ENCODE results near the gene PGP.
A peak's percentile ranks its signal among the peaks of the same experiment; 100 is the strongest.

The PGP gene

GRCh38 chr16:2211923-2212347, 2.7 kb downstream of the PGP start:
- Histone ChIP-seq H3K79me2 (ENCODE audit: control insufficient read depth, insufficient read depth, low read length) (peaks cover 24% of the 10 kb centered on the region), H3K9ac (ENCODE audit: low read length) (no peak overlapping the region), H3K4ac (ENCODE audit: low read depth, low read length) (no peak overlapping the region), H3K18ac (ENCODE audit: low read length) (no peak overlapping the region), H3K4me3 (ENCODE audit: low read length) (no peak overlapping the region), H2BK5ac (ENCODE audit: low read length) (no peak overlapping the region), H3K4me1 (ENCODE audit: control insufficient read depth, low read depth, low read length) (peaks cover 3% of the 10 kb centered on the region), H2BK15ac (replicated peaks; ENCODE audit: low read depth) (no peak overlapping the region), H3K79me1 (ENCODE audit: low read length) (peaks cover 12% of the 10 kb centered on the region), H4K5ac (ENCODE audit: low read length) (no peak overlapping the region), H2BK120ac (ENCODE audit: low read depth, low read length) (no peak overlapping the region), H3K23ac (ENCODE audit: low read length) (no peak overlapping the region), H3K36me3 (ENCODE audit: control insufficient read depth, insufficient read depth, low read length) (peaks cover 6% of the 10 kb centered on the region), H3K56ac (ENCODE audit: low read length) (no peak overlapping the region), H4K8ac (ENCODE audit: low read depth, low read length) (no peak overlapping the region), H3K4me2 (ENCODE audit: low read length) (no peak overlapping the region), H3K27me3 (ENCODE audit: insufficient read depth, low read length, poor library complexity) (no peaks in the 10 kb centered on the region), H3K27ac (ENCODE audit: low read depth, low read length) (no peak overlapping the region), H2AK5ac (ENCODE audit: low read length) (no peak overlapping the region)
- no CpG with 5 or more reads among the region's 11 CpGs for WGBS (ENCODE audit: extremely low coverage, insufficient coverage, low lambda C conversion rate)
- DNase-seq, result no peak

- Histone ChIP-seq H3K9ac (ENCODE audit: low read length) (no peak within 1 kb of the TSS), H3K36me3 (ENCODE audit: control insufficient read depth, insufficient read depth, low read length) (peaks cover 6% of the 10 kb centered on the region), H3K27me3 (ENCODE audit: insufficient read depth, low read length, poor library complexity) (no peaks in the 10 kb centered on the region), H3K56ac (ENCODE audit: low read length) (no peak within 1 kb of the TSS), H3K4me1 (ENCODE audit: control insufficient read depth, low read depth, low read length) (peaks cover 3% of the 10 kb centered on the region), H3K4ac (ENCODE audit: low read depth, low read length) (no peak within 1 kb of the TSS), H3K4me2 (ENCODE audit: low read length) (no peak within 1 kb of the TSS), H2AK5ac (ENCODE audit: low read length) (no peak within 1 kb of the TSS), H2BK15ac (replicated peaks; ENCODE audit: low read depth) (no peak within 1 kb of the TSS), H3K79me1 (ENCODE audit: low read length) (peaks cover 15% of the 10 kb centered on the region), H4K5ac (ENCODE audit: low read length) (no peak within 1 kb of the TSS), H2BK5ac (ENCODE audit: low read length) (no peak within 1 kb of the TSS), H3K27ac (ENCODE audit: low read depth, low read length) (no peak within 1 kb of the TSS), H3K18ac (ENCODE audit: low read length) (no peak within 1 kb of the TSS), H2BK120ac (ENCODE audit: low read depth, low read length) (no peak within 1 kb of the TSS), H4K8ac (ENCODE audit: low read depth, low read length) (no peak within 1 kb of the TSS), H3K79me2 (ENCODE audit: control insufficient read depth, insufficient read depth, low read length) (peaks cover 24% of the 10 kb centered on the region), H3K23ac (ENCODE audit: low read length) (no peak within 1 kb of the TSS), H3K4me3 (ENCODE audit: low read length) (no peak within 1 kb of the TSS)
- DNase-seq, result peak; percentile 47
- WGBS (ENCODE audit: extremely low coverage, insufficient coverage, low lambda C conversion rate), result no CpG with 5 or more reads among the region's 24 CpGs
Observed at GRCh38 chr16:2210386-2211365, 4.0 kb downstream of the PGP start, which contains the start of gene BRICD5. Gene BRICD5, minus strand, starts transcription at chr16:2210863. Its CDS starts 30 bp downstream, at chr16:2210833.

GRCh38 chr16:2210009-2210332, 4.7 kb downstream of the PGP start:
- no peak overlapping the region for H4K5ac ChIP-seq (ENCODE audit: low read length)
- no peak overlapping the region for H3K23ac ChIP-seq (ENCODE audit: low read length)
- H3K18ac ChIP-seq (ENCODE audit: low read length), result no peak overlapping the region
- H4K8ac ChIP-seq (ENCODE audit: low read depth, low read length), result no peak overlapping the region
- peaks cover 3% of the 10 kb centered on the region for H3K4me1 ChIP-seq (ENCODE audit: control insufficient read depth, low read depth, low read length)
- H2BK15ac ChIP-seq (replicated peaks; ENCODE audit: low read depth), result no peak overlapping the region
- peaks cover 6% of the 10 kb centered on the region for H3K36me3 ChIP-seq (ENCODE audit: control insufficient read depth, insufficient read depth, low read length)
- no peak overlapping the region for H2BK5ac ChIP-seq (ENCODE audit: low read length)
- no CpG with 5 or more reads among the region's 17 CpGs for WGBS (ENCODE audit: extremely low coverage, insufficient coverage, low lambda C conversion rate)
- H3K56ac ChIP-seq (ENCODE audit: low read length), result no peak overlapping the region
- peaks cover 24% of the 10 kb centered on the region for H3K79me2 ChIP-seq (ENCODE audit: control insufficient read depth, insufficient read depth, low read length)
- H3K9ac ChIP-seq (ENCODE audit: low read length), result no peak overlapping the region
- H3K4me2 ChIP-seq (ENCODE audit: low read length), result no peak overlapping the region
- DNase-seq, result no peak
- no peak overlapping the region for H3K4me3 ChIP-seq (ENCODE audit: low read length)
- H2AK5ac ChIP-seq (ENCODE audit: low read length), result no peak overlapping the region
- no peak overlapping the region for H3K4ac ChIP-seq (ENCODE audit: low read depth, low read length)
- peaks cover 15% of the 10 kb centered on the region for H3K79me1 ChIP-seq (ENCODE audit: low read length)
- H3K27me3 ChIP-seq (ENCODE audit: insufficient read depth, low read length, poor library complexity), result no peaks in the 10 kb centered on the region
- H2BK120ac ChIP-seq (ENCODE audit: low read depth, low read length), result no peak overlapping the region
- H3K27ac ChIP-seq (ENCODE audit: low read depth, low read length), result no peak overlapping the region

GRCh38 chr16:2209258-2210008, 5.2 kb downstream of the PGP start:
- no peak overlapping the region for H2AK5ac ChIP-seq (ENCODE audit: low read length)
- H3K4me1 ChIP-seq (ENCODE audit: control insufficient read depth, low read depth, low read length), result peaks cover 3% of the 10 kb centered on the region
- WGBS (ENCODE audit: extremely low coverage, insufficient coverage, low lambda C conversion rate), result no CpG with 5 or more reads among the region's 29 CpGs
- H3K4me2 ChIP-seq (ENCODE audit: low read length), result no peak overlapping the region
- no peak overlapping the region for H2BK120ac ChIP-seq (ENCODE audit: low read depth, low read length)
- no peak overlapping the region for H3K56ac ChIP-seq (ENCODE audit: low read length)
- no peaks in the 10 kb centered on the region for H3K27me3 ChIP-seq (ENCODE audit: insufficient read depth, low read length, poor library complexity)
- peaks cover 15% of the 10 kb centered on the region for H3K79me1 ChIP-seq (ENCODE audit: low read length)
- H3K4me3 ChIP-seq (ENCODE audit: low read length), result no peak overlapping the region
- no peak overlapping the region for H3K4ac ChIP-seq (ENCODE audit: low read depth, low read length)
- no peak overlapping the region for H2BK15ac ChIP-seq (replicated peaks; ENCODE audit: low read depth)
- H3K27ac ChIP-seq (ENCODE audit: low read depth, low read length), result no peak overlapping the region
- H3K79me2 ChIP-seq (ENCODE audit: control insufficient read depth, insufficient read depth, low read length), result peaks cover 23% of the 10 kb centered on the region
- no peak overlapping the region for H3K23ac ChIP-seq (ENCODE audit: low read length)
- no peak overlapping the region for H3K9ac ChIP-seq (ENCODE audit: low read length)
- no peak overlapping the region for H4K8ac ChIP-seq (ENCODE audit: low read depth, low read length)
- H4K5ac ChIP-seq (ENCODE audit: low read length), result no peak overlapping the region
- no peak overlapping the region for H2BK5ac ChIP-seq (ENCODE audit: low read length)
- DNase-seq, result no peak
- H3K36me3 ChIP-seq (ENCODE audit: control insufficient read depth, insufficient read depth, low read length), result peaks cover 6% of the 10 kb centered on the region
- no peak overlapping the region for H3K18ac ChIP-seq (ENCODE audit: low read length)

- H3K27ac ChIP-seq (ENCODE audit: low read depth, low read length), result no peak overlapping the region
- H3K4me2 ChIP-seq (ENCODE audit: low read length), result no peak overlapping the region
- H3K79me2 ChIP-seq (ENCODE audit: control insufficient read depth, insufficient read depth, low read length), result peaks cover 17% of the 10 kb centered on the region
- no peak overlapping the region for H4K5ac ChIP-seq (ENCODE audit: low read length)
- no peak overlapping the region for H2BK120ac ChIP-seq (ENCODE audit: low read depth, low read length)
- DNase-seq, result no peak
- peaks cover 3% of the 10 kb centered on the region for H3K4me1 ChIP-seq (ENCODE audit: control insufficient read depth, low read depth, low read length)
- peaks cover 12% of the 10 kb centered on the region for H3K79me1 ChIP-seq (ENCODE audit: low read length)
- WGBS (ENCODE audit: extremely low coverage, insufficient coverage, low lambda C conversion rate), result no CpG with 5 or more reads among the region's 9 CpGs
- no peak overlapping the region for H3K9ac ChIP-seq (ENCODE audit: low read length)
- H3K27me3 ChIP-seq (ENCODE audit: insufficient read depth, low read length, poor library complexity), result no peaks in the 10 kb centered on the region
- no peak overlapping the region for H2AK5ac ChIP-seq (ENCODE audit: low read length)
- peaks cover 6% of the 10 kb centered on the region for H3K36me3 ChIP-seq (ENCODE audit: control insufficient read depth, insufficient read depth, low read length)
- H3K23ac ChIP-seq (ENCODE audit: low read length), result no peak overlapping the region
- H3K18ac ChIP-seq (ENCODE audit: low read length), result no peak overlapping the region
- H2BK5ac ChIP-seq (ENCODE audit: low read length), result no peak overlapping the region
- H4K8ac ChIP-seq (ENCODE audit: low read depth, low read length), result no peak overlapping the region
- no peak overlapping the region for H3K56ac ChIP-seq (ENCODE audit: low read length)
- no peak overlapping the region for H2BK15ac ChIP-seq (replicated peaks; ENCODE audit: low read depth)
- no peak overlapping the region for H3K4me3 ChIP-seq (ENCODE audit: low read length)
- H3K4ac ChIP-seq (ENCODE audit: low read depth, low read length), result no peak overlapping the region
Observed at GRCh38 chr16:2208772-2209171, 5.9 kb downstream of the PGP start.
